Pancreas (tissue), 10 donors: ENCODE data around the gene OR9Q1. TPM values are rescaled to one million over a fixed set of nuclear protein-coding genes. Genes with fewer than 3 reads are reported as not detected.

Source experiments
- ATAC-seq, 4 donors: fragments of 200-7000 bp; cut with Tn5 transposase; one replicate each; pipeline versions ENCODE4 v1.8.0 to v1.9.1; 2020; ENCODE audit warnings: mild to moderate bottlenecking in 4 of 4, moderate library complexity in 4 of 4
- DNase-seq, 6 donors: peaks; one replicate each; pipeline ENCODE4 v3.0.0-alpha.2; 2020
- FAIRE-seq: peaks from 2 replicates; lab custom pipeline; 2012; peaks lifted over from hg19 to GRCh38; lab: Jason Lieb, UNC
- H3K27ac ChIP-seq, 4 donors: fragments of 200-600 bp; sonication (generic); 1 replicate in 3 of 4; 2 replicates in 1 of 4; pipeline versions ENCODE4 v1.5.0 to v1.8.0; 2020
- H3K27me3 ChIP-seq, 4 donors: fragments of 200-600 bp; one replicate each; pipeline ENCODE4 v1.8.0; 2021
- H3K36me3 ChIP-seq, 3 donors: fragments of 200-600 bp; sonication (generic) in 1 of 3; one replicate each; pipeline versions ENCODE4 v1.5.0 to v1.8.0; 2020 to 2021
- H3K4me1 ChIP-seq, 3 donors: fragments of 200-600 bp; one replicate each; pipeline ENCODE4 v1.8.0; 2021
- H3K4me3 ChIP-seq, 4 donors: fragments of 200-600 bp; sonication (generic) in 2 of 4; one replicate each; pipeline versions ENCODE4 v1.5.0 to v1.8.0; 2020 to 2021
- H3K9me3 ChIP-seq, 4 donors: fragments of 200-600 bp; one replicate each; pipeline ENCODE4 v1.8.0; 2021
- WGBS, 2 donors: extraction: QIAGEN DNeasy Blood & Tissue Kit; methylation state at CpG; one replicate each; pipeline ENCODE4 v1.1.7; 2013; 5-methylcytosine and 5-hydroxymethylcytosine counted together
- intact Hi-C, 3 donors: fragments of 100-400 bp; cut with DNase I; formaldehyde crosslinking; loops; one replicate each; pipeline versions ENCODE4 v1.11.1 to v1.14.2; 2022
- polyA plus RNA-seq, 2 donors: library from polyadenylated mRNA; stranded (reverse); fragments of 200-250 nt; gene quantifications; one replicate each; pipeline ENCODE4 v1.2.3, GENCODE V29; 2013
- total RNA-seq, 6 donors: library from RNA; stranded (reverse); fragmentation: NEBNext Ultra II Directional in 4 of 6; extraction: Animal tissue kit (Norgen Biotek cat#: 25700) in 4 of 6; gene quantifications; one replicate each; pipeline versions ENCODE4 v1.2.1 to v1.2.4, GENCODE V29; 2021 to 2023
- TF ChIP-seq, protein P1 (sequence below), 4 donors: fragments of 200-600 bp; sonication (generic) in 3 of 4; IDR thresholded peaks; one replicate each; pipeline versions ENCODE4 v1.5.0 to v1.8.0; 2021; ENCODE audit warnings: antibody characterized with exemption in 4 of 4
- donor health status: healthy with polysubstance abuse.
- donor health status: DM: no; HTN: no; CAD: no; lungs with moderate emphysema.
- donor health status: DM: no; HTN: no; CAD: no.
- donor health status: control.
- donor health status: control.
- donor health status: Bipolar disorder and iron deficiency.
- donor health status: DM: yes; HTN: yes; CAD: no.
- donor health status: DM: no; HTN: no; CAD: no.
- donor health status: DM: no; HTN: no; CAD: no.
- donor health status: DM: yes; HTN: yes; CAD: no.

Gene OR9Q1
- total and polyA plus RNA-seq, 8 donors = not detected

DNA sequence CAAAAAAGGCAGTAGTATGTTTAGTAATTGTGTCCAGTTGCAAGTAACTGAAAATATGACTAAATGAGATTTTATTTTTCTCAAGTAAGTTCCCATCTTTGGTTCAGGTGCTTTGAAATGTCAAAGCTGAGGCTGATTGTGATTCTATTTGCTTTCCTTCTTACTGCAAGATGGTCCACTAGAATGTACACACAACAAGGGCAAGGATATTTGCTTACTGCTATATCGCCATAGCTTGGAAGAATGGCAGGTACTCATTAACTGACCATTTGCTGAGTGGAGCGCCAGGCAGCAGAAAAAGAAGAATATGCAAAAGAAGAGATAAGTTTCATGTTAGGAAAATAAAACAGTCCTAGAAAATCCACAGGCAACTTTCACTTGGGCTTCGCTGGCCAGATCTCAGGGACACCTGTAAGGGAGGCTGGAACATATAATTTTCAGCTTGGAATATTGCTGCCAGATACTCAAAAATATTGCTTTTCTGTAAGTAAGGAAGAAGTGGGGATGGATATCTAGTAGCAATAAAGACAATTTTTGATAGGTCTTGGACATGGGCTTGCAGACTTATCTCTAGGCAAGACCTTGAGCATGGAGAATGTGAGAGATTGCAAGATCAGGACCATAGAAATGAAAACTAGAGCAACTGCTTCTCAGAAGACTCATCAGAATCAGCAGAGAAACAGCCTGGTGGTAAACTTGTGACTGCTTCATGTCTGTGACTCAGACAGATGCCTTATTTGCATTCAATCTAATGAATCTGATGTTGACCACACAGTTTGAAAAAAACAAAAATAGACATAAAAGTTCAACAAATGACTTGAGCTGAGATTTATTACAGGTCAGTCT lies 44.8 kb upstream of the OR9Q1 start:
- intact Hi-C loops = no loop called here
- no peaks in the 10 kb centered on the region for H3K9me3 ChIP-seq
- no peak overlapping the region for H3K4me3 ChIP-seq
- peaks cover 0 to 4% (median 0%) of the 10 kb centered on the region in 3 donors for H3K4me1 ChIP-seq
- no peaks in the 10 kb centered on the region for H3K27me3 ChIP-seq
- H3K27ac ChIP-seq = peak overlapping the region in 1 of 4 donors; percentile 18
- TF ChIP-seq, protein P1, sequence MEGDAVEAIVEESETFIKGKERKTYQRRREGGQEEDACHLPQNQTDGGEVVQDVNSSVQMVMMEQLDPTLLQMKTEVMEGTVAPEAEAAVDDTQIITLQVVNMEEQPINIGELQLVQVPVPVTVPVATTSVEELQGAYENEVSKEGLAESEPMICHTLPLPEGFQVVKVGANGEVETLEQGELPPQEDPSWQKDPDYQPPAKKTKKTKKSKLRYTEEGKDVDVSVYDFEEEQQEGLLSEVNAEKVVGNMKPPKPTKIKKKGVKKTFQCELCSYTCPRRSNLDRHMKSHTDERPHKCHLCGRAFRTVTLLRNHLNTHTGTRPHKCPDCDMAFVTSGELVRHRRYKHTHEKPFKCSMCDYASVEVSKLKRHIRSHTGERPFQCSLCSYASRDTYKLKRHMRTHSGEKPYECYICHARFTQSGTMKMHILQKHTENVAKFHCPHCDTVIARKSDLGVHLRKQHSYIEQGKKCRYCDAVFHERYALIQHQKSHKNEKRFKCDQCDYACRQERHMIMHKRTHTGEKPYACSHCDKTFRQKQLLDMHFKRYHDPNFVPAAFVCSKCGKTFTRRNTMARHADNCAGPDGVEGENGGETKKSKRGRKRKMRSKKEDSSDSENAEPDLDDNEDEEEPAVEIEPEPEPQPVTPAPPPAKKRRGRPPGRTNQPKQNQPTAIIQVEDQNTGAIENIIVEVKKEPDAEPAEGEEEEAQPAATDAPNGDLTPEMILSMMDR (IDR thresholded peaks at IDR 0.05) = no peak
- DNase-seq (no peak), FAIRE-seq (no peak), ATAC-seq (no peak)
- 39 to 44% methylated on average over 3 of the region's 3 CpGs for WGBS, 2 donors
- H3K36me3 ChIP-seq = no peaks in the 10 kb centered on the region

DNA sequence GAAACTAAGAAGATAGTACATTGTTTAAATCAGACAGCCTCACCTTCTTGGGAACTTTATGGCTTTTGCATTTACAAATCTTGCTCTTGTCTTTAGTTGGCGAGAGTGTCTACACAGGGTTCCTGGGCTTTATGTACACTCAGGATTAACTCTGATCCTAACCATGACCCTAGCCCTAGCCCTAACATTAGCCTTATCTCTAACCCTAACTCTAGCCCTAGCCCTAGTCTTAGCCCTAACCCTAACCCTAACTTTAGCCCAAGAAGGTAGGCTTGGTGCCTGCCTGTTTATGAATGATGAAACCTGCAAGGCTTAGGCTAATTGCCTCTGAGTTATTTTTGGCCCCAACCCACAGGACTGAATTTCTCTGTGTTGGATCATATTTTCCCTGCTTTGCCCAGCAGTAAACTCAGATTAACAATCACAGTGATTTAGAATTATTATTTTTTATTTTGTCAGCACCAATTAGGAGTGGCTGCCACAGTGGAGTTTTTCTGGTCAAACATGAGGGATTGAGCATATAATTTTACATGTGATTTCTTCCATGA lies 44.1 kb upstream of the OR9Q1 start:
- 84 to 95% methylated on average over 1 of the region's 1 CpG for WGBS, 2 donors
- ATAC-seq = no peak
- Histone ChIP-seq H3K27me3 (no peaks in the 10 kb centered on the region), H3K36me3 (no peaks in the 10 kb centered on the region), H3K9me3 (no peaks in the 10 kb centered on the region), H3K27ac (peak overlapping the region in 1 of 4 donors; percentile 18), H3K4me3 (no peak overlapping the region), H3K4me1 (peaks cover 0 to 4% (median 0%) of the 10 kb centered on the region in 3 donors)
- no peak for FAIRE-seq
- intact Hi-C loops = no loop called here
- no peak for DNase-seq
- TF ChIP-seq, protein P1 (IDR thresholded peaks at IDR 0.05) = no peak

DNA sequence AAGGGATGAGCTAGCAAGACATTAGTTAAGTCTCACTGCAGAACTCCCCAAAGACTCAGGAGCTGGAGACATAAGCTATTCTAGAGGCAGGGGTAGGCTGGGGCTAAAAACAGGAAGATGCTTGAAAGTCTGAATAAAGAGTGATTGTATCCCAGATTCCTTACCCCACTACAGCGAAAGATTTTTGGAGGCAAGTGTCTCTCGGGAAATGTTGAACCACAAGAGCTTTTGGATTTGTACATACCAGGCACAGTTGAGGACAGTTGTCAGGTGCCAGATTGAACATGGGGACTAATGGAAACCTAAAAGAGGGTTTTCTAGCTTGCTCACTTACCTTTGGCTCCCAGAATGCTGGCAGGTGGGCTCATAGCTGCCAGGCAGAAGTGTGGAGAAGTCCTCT lies 43.5 kb upstream of the OR9Q1 start:
- intact Hi-C loops = no loop called here
- FAIRE-seq (no peak), ATAC-seq (no peak), DNase-seq (no peak)
- WGBS, 2 donors = 89 to 92% methylated on average over 2 of the region's 2 CpGs
- Histone ChIP-seq H3K9me3 (no peaks in the 10 kb centered on the region), H3K27me3 (no peaks in the 10 kb centered on the region), H3K4me3 (no peak overlapping the region), H3K36me3 (no peaks in the 10 kb centered on the region), H3K4me1 (peaks cover 0 to 4% (median 0%) of the 10 kb centered on the region in 3 donors), H3K27ac (no peak overlapping the region)
- TF ChIP-seq, protein P1 (IDR thresholded peaks at IDR 0.05) = no peak

DNA sequence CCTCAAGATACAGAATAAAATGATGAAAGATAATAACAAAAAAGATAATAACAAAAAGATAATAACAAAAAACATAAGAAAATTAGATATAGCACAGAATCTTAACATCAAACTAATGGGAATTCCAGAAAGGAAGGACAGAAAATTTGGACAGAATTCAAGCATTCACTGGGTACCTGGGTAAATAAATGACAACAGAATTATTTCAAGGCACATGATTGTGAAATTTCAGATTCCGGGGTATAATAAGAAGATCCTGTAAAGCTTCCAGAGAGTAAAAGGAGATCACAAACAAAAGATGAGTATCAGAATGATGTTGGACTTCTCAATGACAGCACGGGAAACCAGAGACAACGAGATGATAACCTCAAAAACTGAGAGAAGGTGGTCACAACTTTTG lies 42.1 kb upstream of the OR9Q1 start:
- no peak for DNase-seq
- FAIRE-seq = no peak
- 62 to 63% methylated on average over 3 of the region's 3 CpGs for WGBS, 2 donors

More for the DNA sequence above, 42.1 kb upstream of the OR9Q1 start:
- intact Hi-C loops = no loop called here
- Histone ChIP-seq H3K9me3 (no peaks in the 10 kb centered on the region), H3K4me1 (peaks cover 0 to 4% (median 0%) of the 10 kb centered on the region in 3 donors), H3K27me3 (no peaks in the 10 kb centered on the region), H3K27ac (no peak overlapping the region), H3K36me3 (no peaks in the 10 kb centered on the region), H3K4me3 (no peak overlapping the region)
- TF ChIP-seq, protein P1 (IDR thresholded peaks at IDR 0.05) = no peak
- no peak for ATAC-seq
